Measurements from ENCODE around the gene GPLD1.
A peak's percentile ranks its signal among the peaks of the same experiment; 100 is the strongest.
"Not testable (repeated sequence)": the region's sequence is repeated elsewhere in the genome, so short reads cannot be mapped to it uniquely, and the experiment has no call there.

GPLD1 gene

DNA sequence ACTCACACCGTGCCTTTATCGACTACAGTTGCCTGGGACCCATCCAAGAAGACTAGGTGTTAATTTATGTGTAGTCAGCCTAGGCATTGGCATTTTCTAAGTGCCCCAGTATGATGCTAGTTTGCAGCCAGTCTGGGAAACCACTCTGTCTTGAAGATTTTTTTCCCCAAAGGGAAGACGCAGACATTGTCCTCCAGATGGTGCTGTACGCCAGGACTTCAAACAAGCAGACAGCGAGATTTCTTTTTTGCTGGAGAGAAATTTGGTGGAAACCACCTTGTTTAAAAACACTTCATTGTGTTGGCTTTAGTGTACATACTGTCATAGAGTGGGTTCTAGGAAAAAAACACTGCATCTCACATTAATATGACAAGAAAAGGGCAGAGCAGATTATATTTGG, 35.4 kb upstream of the GPLD1 start:
- H3K27ac ChIP-seq = no peak overlapping the region
- DNase-seq (ENCODE audit: low read depth, low spot score) = peak; percentile 30
- no peak for TF ChIP-seq POLR2AphosphoS5 (IDR thresholded peaks at IDR 0.05; ENCODE audit: borderline replicate concordance, low read depth, low read length)
- TF ChIP-seq EZH2 (IDR thresholded peaks at IDR 0.05) = no peak
- no peak for TF ChIP-seq FOXP2 (optimal IDR thresholded peaks at IDR 0.05; ENCODE audit: control extremely low read depth, extremely low read length, insufficient read depth)

DNA sequence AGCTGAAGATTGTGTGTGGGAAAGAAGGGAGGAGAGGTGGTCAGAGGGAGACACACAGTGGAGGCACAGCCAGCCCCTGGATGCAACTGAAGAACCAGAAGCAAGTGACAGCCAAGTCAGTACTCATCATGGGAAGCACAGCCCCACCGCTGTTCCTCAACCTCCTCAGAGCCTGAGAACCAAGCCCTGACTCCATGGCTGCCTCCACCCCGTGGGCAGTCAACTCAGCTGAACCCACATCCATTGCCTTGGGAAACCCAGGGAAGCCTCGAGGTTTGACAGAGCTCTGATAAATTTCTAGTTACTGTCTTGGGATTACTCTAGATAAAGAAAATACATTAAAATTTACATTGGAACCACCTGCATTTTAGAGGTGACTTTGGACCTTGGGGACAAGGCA, 35.0 kb upstream of the GPLD1 start:
- no peak for TF ChIP-seq POLR2AphosphoS5 (IDR thresholded peaks at IDR 0.05; ENCODE audit: borderline replicate concordance, low read depth, low read length)
- Histone ChIP-seq H3K9ac (ENCODE audit: insufficient read length) (no peak overlapping the region), H3K27ac (no peak overlapping the region), H3K9me3 (ENCODE audit: low read depth, low read length) (no peaks in the 10 kb centered on the region), H3K36me3 (ENCODE audit: insufficient read depth, low read length) (no peaks in the 10 kb centered on the region), H3K4me3 (no peak overlapping the region)
- DNase-seq (ENCODE audit: low read depth, low spot score) = no peak

More for the DNA sequence above, 35.4 kb upstream of the GPLD1 start:
- Histone ChIP-seq H3K36me3 (ENCODE audit: insufficient read depth, low read length) (no peaks in the 10 kb centered on the region), H3K9ac (ENCODE audit: insufficient read length) (no peak overlapping the region), H3K4me3 (no peak overlapping the region), H3K9me3 (ENCODE audit: low read depth, low read length) (no peaks in the 10 kb centered on the region)

DNA sequence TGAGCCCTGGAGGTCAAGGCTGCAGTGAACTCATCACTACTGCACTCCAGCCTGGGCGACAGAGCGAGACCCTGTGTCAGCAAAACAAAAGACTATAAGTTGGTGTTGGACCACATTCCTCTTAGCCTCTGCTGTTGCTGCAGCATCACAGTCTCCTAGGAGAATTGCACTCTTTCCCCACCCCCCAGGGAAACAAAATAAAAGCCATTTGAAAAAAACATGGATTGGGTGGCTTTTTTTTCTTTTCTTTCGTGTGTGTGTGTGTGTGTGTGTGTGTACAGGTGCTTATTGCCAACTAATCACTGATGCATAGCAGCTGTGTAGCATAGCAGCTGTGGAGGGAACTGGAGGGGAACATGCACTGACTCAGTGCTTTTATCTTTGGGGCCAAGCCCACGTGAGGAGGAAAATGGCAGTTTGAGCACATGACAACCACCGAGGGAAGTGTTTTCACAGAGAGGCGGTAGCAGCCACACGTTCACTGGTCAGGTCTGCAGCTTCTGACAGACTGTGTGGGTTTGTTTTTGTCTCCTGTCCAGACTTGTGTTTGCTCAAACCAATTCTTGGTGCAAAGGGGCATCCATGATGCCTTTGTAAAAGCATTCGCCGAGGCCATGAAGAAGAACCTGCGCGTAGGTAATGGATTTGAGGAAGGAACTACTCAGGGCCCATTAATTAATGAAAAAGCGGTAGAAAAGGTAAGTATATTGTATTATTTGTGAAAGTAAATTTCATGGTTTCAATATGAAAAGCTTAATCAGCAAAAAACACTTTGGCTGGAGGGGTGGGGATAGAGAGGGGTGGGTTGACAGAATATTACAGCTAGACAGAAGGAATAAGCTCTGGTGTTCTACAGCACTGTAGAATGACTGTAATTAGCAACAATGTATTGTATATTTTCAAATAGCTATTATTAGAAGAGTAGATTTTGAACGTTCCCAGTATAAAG, 33.1 kb upstream of the GPLD1 start:
- Histone ChIP-seq H3K9me3 (ENCODE audit: low read depth, low read length) (no peaks in the 10 kb centered on the region), H3K4me3 (no peak overlapping the region), H3K27ac (no peak overlapping the region), H3K9ac (ENCODE audit: insufficient read length) (no peak overlapping the region), H3K36me3 (ENCODE audit: insufficient read depth, low read length) (no peaks in the 10 kb centered on the region)
- no peak for DNase-seq (ENCODE audit: low read depth, low spot score)
- TF ChIP-seq EZH2 (IDR thresholded peaks at IDR 0.05) = no peak
- no peak for TF ChIP-seq POLR2AphosphoS5 (IDR thresholded peaks at IDR 0.05; ENCODE audit: borderline replicate concordance, low read depth, low read length)
- no peak for TF ChIP-seq FOXP2 (optimal IDR thresholded peaks at IDR 0.05; ENCODE audit: control extremely low read depth, extremely low read length, insufficient read depth)

DNA sequence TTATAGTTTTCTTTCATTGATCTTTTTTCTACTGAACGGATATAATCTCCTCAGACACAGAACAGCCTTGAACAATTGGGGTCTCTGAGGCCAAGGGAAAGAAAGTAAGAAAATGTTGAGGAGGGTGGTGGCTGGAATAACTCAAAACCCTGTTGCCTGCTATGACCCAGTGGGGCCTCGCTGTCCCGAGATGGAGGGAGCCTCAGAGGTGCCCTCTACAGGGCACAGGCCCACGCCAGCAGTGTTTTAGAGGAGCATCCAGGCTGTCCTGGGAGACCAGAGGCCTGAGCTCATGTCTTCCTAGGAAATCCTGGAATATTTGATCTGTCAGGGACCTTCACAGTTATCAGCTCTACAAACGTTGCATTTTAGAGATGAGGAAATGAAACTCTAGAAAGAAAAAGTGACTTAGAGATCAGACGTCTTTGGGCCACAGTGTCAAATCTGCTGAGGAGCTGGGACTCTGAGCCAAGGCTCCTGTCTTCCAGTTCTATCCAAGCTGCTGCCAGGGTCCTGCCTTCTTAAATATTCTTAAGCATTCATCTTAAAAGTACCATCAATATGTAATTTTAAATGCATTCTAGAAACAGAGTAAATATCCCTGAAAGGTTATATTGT, 31.7 kb upstream of the GPLD1 start:
- DNase-seq (ENCODE audit: low read depth, low spot score) = no peak
- no peak overlapping the region for H3K9ac ChIP-seq (ENCODE audit: insufficient read length)
- H3K27ac ChIP-seq = no peak overlapping the region
- H3K4me3 ChIP-seq = no peak overlapping the region
- no peaks in the 10 kb centered on the region for H3K36me3 ChIP-seq (ENCODE audit: insufficient read depth, low read length)
- no peaks in the 10 kb centered on the region for H3K9me3 ChIP-seq (ENCODE audit: low read depth, low read length)
- TF ChIP-seq FOXP2 (optimal IDR thresholded peaks at IDR 0.05; ENCODE audit: control extremely low read depth, extremely low read length, insufficient read depth) = no peak
- no peak for TF ChIP-seq EZH2 (IDR thresholded peaks at IDR 0.05)
- TF ChIP-seq POLR2AphosphoS5 (IDR thresholded peaks at IDR 0.05; ENCODE audit: borderline replicate concordance, low read depth, low read length) = no peak

DNA sequence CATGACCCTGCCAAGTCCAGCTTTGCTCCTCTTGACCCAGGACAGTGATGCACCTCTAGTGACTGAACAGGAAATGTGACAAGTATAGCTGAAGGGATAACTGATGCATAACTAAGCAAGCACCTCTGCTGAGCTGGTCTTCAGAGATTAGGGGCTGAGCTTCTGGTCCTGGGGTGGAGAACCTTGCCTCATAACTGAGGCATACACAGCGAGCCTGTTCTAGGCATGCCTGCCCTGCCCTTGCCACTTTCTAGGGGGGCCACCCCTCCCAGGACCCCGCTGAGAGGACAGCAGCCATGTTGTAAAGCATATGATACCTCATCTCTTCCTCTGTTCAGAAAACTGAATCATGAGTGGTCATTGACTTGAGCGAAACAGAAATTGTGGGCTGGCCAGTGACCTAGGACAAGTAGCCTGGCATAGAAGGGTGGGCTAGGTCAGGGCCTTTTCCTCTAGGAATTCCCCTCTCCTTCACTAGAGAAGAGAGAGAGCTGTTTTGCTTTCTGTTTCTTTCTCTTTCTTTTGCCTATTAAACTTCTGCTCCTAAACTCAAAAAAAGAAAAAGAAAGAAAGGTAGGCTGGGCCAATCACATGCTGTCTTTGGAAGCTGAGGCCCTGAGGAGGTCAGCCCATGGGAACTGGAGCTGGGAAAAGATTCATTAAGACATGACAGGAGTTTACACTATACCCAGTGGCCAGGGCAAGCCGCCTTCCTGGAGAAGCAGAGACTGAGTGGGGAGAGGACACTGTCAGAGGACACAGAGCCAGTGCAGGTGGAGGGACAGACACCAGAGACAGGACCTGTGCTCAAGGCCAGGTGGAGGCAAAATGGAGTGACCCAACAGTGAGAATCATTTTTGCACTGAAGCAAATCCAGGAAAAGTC, 28.5 kb upstream of the GPLD1 start:
- no peaks in the 10 kb centered on the region for H3K36me3 ChIP-seq (ENCODE audit: insufficient read depth, low read length)
- no peak overlapping the region for H3K27ac ChIP-seq
- no peaks in the 10 kb centered on the region for H3K9me3 ChIP-seq (ENCODE audit: low read depth, low read length)
- DNase-seq (ENCODE audit: low read depth, low spot score) = no peak
- no peak overlapping the region for H3K4me3 ChIP-seq
- TF ChIP-seq EZH2 (IDR thresholded peaks at IDR 0.05) (no peak), POLR2AphosphoS5 (IDR thresholded peaks at IDR 0.05; ENCODE audit: borderline replicate concordance, low read depth, low read length) (no peak), FOXP2 (optimal IDR thresholded peaks at IDR 0.05; ENCODE audit: control extremely low read depth, extremely low read length, insufficient read depth) (no peak)
- H3K9ac ChIP-seq (ENCODE audit: insufficient read length) = no peak overlapping the region

DNA sequence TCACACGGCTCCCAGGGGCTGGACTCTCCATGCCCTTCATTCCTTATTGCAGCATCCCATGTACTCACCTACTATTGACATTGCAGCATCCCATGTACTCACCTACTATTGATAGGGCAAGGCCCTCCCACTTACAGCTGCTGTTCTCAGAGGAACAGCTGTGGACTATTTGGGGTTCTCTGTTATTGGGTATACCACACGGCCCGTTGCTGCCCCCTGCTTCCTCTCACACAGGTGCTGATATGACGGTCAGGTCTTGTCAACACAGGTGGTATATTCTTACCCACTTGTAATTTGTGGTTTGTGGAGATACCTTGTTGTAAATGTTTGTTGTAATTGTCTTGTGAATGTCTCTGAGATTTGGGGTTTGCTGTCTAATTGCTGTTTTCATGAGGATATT, 24.2 kb upstream of the GPLD1 start:
- Histone ChIP-seq H3K9ac (ENCODE audit: insufficient read length) (no peak overlapping the region), H3K36me3 (ENCODE audit: insufficient read depth, low read length) (no peaks in the 10 kb centered on the region), H3K27ac (no peak overlapping the region), H3K9me3 (ENCODE audit: low read depth, low read length) (no peaks in the 10 kb centered on the region), H3K4me3 (no peak overlapping the region)
- DNase-seq (ENCODE audit: low read depth, low spot score) = no peak
- no peak for TF ChIP-seq POLR2AphosphoS5 (IDR thresholded peaks at IDR 0.05; ENCODE audit: borderline replicate concordance, low read depth, low read length)
- TF ChIP-seq FOXP2 (optimal IDR thresholded peaks at IDR 0.05; ENCODE audit: control extremely low read depth, extremely low read length, insufficient read depth) = no peak
- TF ChIP-seq EZH2 (IDR thresholded peaks at IDR 0.05) = no peak

DNA sequence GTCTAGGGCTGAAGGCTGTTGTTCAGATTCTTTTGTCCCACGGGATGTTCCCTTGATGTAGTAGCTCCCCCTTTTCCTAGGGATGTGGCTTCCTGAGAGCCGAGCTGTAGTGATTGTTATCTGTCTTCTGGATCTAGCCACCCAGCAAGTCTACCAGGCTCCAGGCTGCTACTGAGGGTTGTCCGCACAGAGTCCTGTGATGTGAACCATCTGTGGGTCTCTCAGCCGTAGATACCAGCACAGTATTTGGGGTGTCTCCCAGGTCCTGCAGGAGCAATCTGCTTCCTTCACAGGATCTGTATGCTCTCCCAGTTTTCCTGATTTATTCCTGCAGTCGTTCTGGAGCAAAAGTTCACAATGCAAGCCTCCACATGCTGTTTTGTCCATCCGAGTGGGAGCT, 22.6 kb upstream of the GPLD1 start:
- H3K36me3 ChIP-seq (ENCODE audit: insufficient read depth, low read length); DNase-seq (ENCODE audit: low read depth, low spot score); H3K9me3 ChIP-seq (ENCODE audit: low read depth, low read length); H3K27ac ChIP-seq; H3K9ac ChIP-seq (ENCODE audit: insufficient read length); H3K4me3 ChIP-seq: not testable (repeated sequence)

DNA sequence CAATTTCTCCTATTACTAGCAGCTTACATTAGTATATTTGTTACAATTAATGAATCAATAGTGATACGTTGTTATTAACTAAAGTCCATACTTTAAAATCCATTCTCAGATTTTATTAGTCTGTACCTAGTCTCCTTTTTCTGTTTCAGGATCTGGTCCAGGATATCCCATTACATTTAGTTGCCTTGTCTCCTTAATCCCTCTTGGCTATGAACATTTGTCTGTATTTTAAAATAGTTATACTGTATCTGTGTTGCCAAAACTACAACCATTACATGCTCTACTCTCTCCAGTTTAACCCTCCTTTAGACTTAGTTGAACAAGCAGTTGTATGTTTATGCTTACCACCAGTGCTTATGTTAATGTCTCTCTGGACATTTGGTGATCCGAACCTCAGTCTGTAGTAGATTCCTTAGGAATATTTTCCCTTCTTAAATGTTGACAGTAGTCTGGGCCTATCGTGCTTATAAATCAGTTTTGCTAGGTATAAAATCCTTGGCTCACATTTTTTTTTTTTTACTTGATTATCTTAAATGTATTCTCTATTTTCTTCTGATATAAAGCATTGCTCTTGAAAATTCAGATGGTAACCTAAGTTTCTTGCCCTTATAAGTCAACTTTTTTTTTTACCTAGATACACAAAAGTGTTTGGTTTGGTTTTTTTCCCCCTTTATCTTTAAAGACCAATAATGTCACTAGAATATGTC, 17.6 kb upstream of the GPLD1 start:
- DNase-seq (ENCODE audit: low read depth, low spot score) = no peak
- Histone ChIP-seq H3K36me3 (ENCODE audit: insufficient read depth, low read length) (no peaks in the 10 kb centered on the region), H3K9me3 (ENCODE audit: low read depth, low read length) (no peaks in the 10 kb centered on the region), H3K9ac (ENCODE audit: insufficient read length) (no peak overlapping the region), H3K27ac (no peak overlapping the region), H3K4me3 (no peak overlapping the region)
- TF ChIP-seq EZH2 (IDR thresholded peaks at IDR 0.05) = no peak
- no peak for TF ChIP-seq POLR2AphosphoS5 (IDR thresholded peaks at IDR 0.05; ENCODE audit: borderline replicate concordance, low read depth, low read length)
- TF ChIP-seq FOXP2 (optimal IDR thresholded peaks at IDR 0.05; ENCODE audit: control extremely low read depth, extremely low read length, insufficient read depth) = no peak
